Cardiac fibroblast (primary cell): Measurements from ENCODE around the gene KAZN.
A peak's percentile ranks its signal among the peaks of the same experiment; 100 is the strongest.

Source experiments
- DNase-seq, 2 donors: peaks; one replicate each; pipeline versions ENCODE4 v3.0.0 to v3.0.0-alpha.2; 2010; ENCODE audit warnings: low read depth in 2 of 2
- H3K4me3 ChIP-seq, 2 donors: replicated peaks in 1 of 2; 1 replicate in 1 of 2; 2 replicates in 1 of 2; pipeline ENCODE4 v1.5.1; 2011; ENCODE audit warnings: low read depth in 2 of 2, low read length in 2 of 2, mild to moderate bottlenecking in 2 of 2, moderate library complexity in 1 of 2
- CTCF ChIP-seq: IDR thresholded peaks from one replicate; pipeline ENCODE4 v1.5.1; 2011; ENCODE audit warnings: low read depth, mild to moderate bottlenecking, low read length, inconsistent platforms

KAZN gene

DNA sequence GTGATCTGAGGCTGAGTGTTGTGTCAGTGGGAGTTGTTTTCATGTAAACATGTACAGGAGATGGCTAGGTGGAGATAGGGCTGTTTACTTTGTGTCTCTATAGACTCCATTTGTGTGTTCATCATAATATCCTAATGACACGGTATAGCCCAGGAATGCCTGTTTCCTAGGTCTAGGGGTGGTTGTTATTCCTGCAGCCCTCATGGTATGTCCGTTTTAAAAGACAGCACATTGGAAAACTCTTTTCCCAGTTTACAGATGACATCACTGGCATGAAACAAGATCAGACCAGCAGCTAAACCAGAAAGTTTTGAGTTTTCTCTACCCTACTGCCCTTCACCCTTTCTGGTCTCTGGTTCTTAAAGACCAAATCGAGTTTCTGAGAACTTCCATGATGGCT, 327.7 kb downstream of the KAZN start:
- H3K4me3 ChIP-seq, result no peak overlapping the region
- no peak for DNase-seq
- TF ChIP-seq CTCF, result no peak

DNA sequence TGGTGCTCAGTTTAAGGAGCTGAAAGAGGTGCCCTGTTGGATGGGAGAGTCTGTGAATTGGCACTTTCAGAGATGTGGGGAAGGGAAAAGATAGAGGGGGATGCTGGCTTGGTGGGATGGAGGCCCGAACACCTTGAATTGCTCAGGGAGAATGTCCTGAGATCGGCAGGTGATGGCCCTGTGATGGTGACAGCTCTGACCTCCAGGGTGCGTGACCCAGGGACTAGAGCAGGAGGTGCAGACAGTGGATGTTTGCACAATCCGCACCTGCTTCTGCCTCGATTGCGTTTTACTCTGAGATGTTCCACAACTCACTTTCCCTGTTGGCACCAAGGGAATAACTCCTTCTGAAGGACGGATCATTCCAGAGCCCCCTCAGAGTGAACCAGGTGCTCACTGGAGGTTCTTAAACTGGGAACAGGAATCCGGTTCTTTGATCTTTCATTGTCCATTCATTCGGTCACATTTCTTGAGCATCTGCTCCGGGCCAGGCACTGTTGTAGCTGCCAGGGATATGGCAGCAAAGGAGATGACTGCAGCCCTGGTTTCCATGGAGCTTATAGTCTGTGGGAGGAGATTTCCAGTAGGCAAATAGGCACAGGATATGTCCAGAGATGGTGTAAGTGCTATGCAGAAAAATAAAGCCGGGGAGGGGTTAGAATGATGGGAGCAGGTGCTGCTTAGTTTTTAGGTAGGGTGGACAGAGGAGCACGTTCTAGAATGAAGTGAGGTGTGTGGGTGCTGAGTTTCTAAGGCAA, 328.5 kb downstream of the KAZN start:
- H3K4me3 ChIP-seq, result no peak overlapping the region
- TF ChIP-seq CTCF, result no peak
- DNase-seq, result no peak

- no peak for TF ChIP-seq CTCF
- no peak overlapping the region for H3K4me3 ChIP-seq
- DNase-seq, result peak in 1 of 2 donors; percentile 76
Observed at GRCh38 chr1:14928412-14928811, 329.9 kb downstream of the KAZN start.

DNA sequence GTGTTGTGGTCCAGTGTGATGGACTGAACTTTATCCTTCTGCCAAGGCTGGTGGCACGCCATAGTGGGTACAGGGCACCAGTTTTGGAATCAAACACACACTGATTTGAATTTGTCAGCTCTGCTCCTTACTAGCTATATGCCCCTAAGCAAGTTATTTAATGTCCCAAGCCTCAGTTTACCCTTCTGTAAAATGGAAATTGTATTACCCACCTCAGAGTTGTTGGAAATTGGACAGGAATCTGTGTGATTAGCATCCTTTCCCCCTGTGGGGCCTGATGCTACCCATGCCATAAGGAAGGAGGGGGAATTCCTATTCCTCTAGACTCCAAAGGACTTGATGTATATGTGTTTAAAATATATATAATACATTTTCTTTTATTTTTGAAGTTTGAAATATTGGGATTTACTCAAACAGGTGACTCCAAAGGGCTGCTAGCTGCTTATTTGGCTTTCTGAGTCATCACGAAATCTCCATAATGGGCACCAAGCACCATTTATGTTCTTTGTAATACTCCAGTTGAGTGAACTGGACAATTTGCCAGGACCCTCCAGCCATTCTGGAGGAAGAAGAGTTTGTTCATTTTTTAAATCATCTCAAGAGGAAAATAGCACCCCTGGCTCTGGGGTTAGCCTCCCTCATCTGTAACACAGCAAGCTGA, 330.5 kb downstream of the KAZN start:
- H3K4me3 ChIP-seq, result no peak overlapping the region
- no peak for TF ChIP-seq CTCF
- DNase-seq, result no peak

GRCh38 chr1:14929547-14930246, 331.2 kb downstream of the KAZN start:
- peak in 1 of 2 donors; percentile 63 for DNase-seq
- TF ChIP-seq CTCF, result no peak
- H3K4me3 ChIP-seq, result no peak overlapping the region

GRCh38 chr1:14930247-14930965, 331.9 kb downstream of the KAZN start:
- no peak for DNase-seq
- TF ChIP-seq CTCF, result no peak
- no peak overlapping the region for H3K4me3 ChIP-seq
